K562 (cell line): Measurements from ENCODE around the gene TMEM205. TPM values are rescaled to one million over a fixed set of nuclear protein-coding genes. Genes with fewer than 3 reads are reported as not detected.
A peak's percentile ranks its signal among the peaks of the same experiment; 100 is the strongest.

ENCODE experiments used
- ATAC-seq: fragments of 200-7000 bp; cut with Tn5 transposase; 3 replicates; pipeline ENCODE4 v1.9.1; 2020; ENCODE audit warnings: moderate library complexity
- BruUV-seq: library from RNA; stranded (reverse); fragments of 400-500 nt; replicated peaks from 2 replicates; lab custom pipeline; 2021; lab: Mats Ljungman, UMichigan
- CTCF ChIA-PET: fragments of 300-600 bp; formaldehyde crosslinking; extraction: SDS; loops from one replicate; lab custom pipeline; 2021; ENCODE audit warnings: low intra/inter-chr PET ratio; lab: Yijun Ruan, JAX
- POLR2A ChIA-PET: fragments of 300-600, 350-650 bp; sonication (Branson Sonifier 250); formaldehyde crosslinking; extraction: SDS; loops from one replicate; lab custom pipeline; 2021; ENCODE audit warnings: antibody characterized with exemption, inconsistent platforms; lab: Yijun Ruan, JAX
- DNase-seq, 4 experiments: peaks; one replicate each; pipeline versions ENCODE4 v3.0.0 to v3.0.0-alpha.2; 2011 to 2018; ENCODE audit warnings: low spot score in 3 of 4, mixed read lengths in 3 of 4; ENCODE audit errors: extremely low read depth in 1 of 4
- FAIRE-seq: peaks from 2 replicates; lab custom pipeline; 2011; peaks lifted over from hg19 to GRCh38; lab: Jason Lieb, UNC
- H2AFZ ChIP-seq: 2 replicates; pipeline ENCODE4 v1.6.0; 2011; ENCODE audit warnings: low read depth, low read length, control low read depth, inconsistent platforms
- H3K27ac ChIP-seq: fragments of 200-600 bp; 3 replicates; pipeline ENCODE4 v1.8.0; 2011; ENCODE audit warnings: low read depth, mild to moderate bottlenecking, control low read depth, inconsistent platforms, low read length, moderate library complexity, mixed read lengths; ENCODE audit errors: extremely low read depth
- H3K27me3 ChIP-seq, 2 experiments: fragments of 300-600 bp in 1 of 2; 2 replicates in 1 of 2; 3 replicates in 1 of 2; pipeline versions ENCODE4 v1.6.0 to v1.8.0; 2011; ENCODE audit warnings: inconsistent platforms in 2 of 2, low read length in 2 of 2, mild to moderate bottlenecking in 1 of 2, mixed read lengths in 1 of 2, moderate library complexity in 1 of 2; ENCODE audit not compliant: control insufficient read depth in 2 of 2, insufficient read depth in 2 of 2
- H3K36me3 ChIP-seq: fragments of 300-600 bp; 3 replicates; pipeline ENCODE4 v1.8.0; 2011; ENCODE audit warnings: mild to moderate bottlenecking, low read length, inconsistent platforms; ENCODE audit not compliant: control insufficient read depth, insufficient read depth
- H3K4me1 ChIP-seq, 2 experiments: fragments of 200-600 bp in 1 of 2; replicated peaks in 1 of 2; 2 replicates in 1 of 2; 3 replicates in 1 of 2; pipeline versions ENCODE4 v1.5.1 to v1.8.0; 2011; ENCODE audit warnings: inconsistent platforms in 2 of 2, low read length in 2 of 2, mild to moderate bottlenecking in 1 of 2, mixed read lengths in 1 of 2, moderate library complexity in 1 of 2; ENCODE audit not compliant: control insufficient read depth in 2 of 2, insufficient read depth in 2 of 2
- H3K4me2 ChIP-seq: 2 replicates; pipeline ENCODE4 v1.6.1; 2011; ENCODE audit warnings: low read length, control low read depth, inconsistent platforms, mixed read lengths; ENCODE audit not compliant: insufficient read depth
- H3K4me3 ChIP-seq: fragments of 200-600 bp; sonication (generic), shearing (Covaris generic); 2 replicates; pipeline ENCODE4 v1.5.1; 2016; ENCODE audit warnings: control low read depth, inconsistent platforms
- H3K79me2 ChIP-seq: fragments of 200-600 bp; 3 replicates; pipeline ENCODE4 v1.8.0; 2011; ENCODE audit warnings: low read length, inconsistent platforms; ENCODE audit not compliant: control insufficient read depth, insufficient read depth
- H3K9ac ChIP-seq, 2 experiments: 2 replicates each; pipeline versions ENCODE4 v1.6.0 to v1.6.1; 2011; ENCODE audit warnings: low read depth in 2 of 2, low read length in 2 of 2, control low read depth in 1 of 2, inconsistent platforms in 1 of 2, mild to moderate bottlenecking in 1 of 2, mixed read lengths in 1 of 2; ENCODE audit not compliant: insufficient read depth in 1 of 2
- H3K9me1 ChIP-seq: one replicate; pipeline ENCODE4 v1.6.0; 2011; ENCODE audit warnings: inconsistent platforms, mild to moderate bottlenecking, low read length, moderate library complexity; ENCODE audit not compliant: control insufficient read depth, insufficient read depth
- H3K9me3 ChIP-seq: replicated peaks from 2 replicates; pipeline ENCODE4 v1.5.1; 2011; ENCODE audit warnings: low read depth, low read length, inconsistent platforms; ENCODE audit not compliant: control insufficient read depth, insufficient read depth
- H4K20me1 ChIP-seq: replicated peaks from 2 replicates; pipeline ENCODE4 v1.6.1; 2011; ENCODE audit warnings: low read length, inconsistent platforms, mixed read lengths; ENCODE audit not compliant: control insufficient read depth, insufficient read depth
- CBX3 ChIP-seq, 2 experiments: IDR thresholded peaks; 1 replicate in 1 of 2; 2 replicates in 1 of 2; pipeline ENCODE4 v1.6.1; 2012; ENCODE audit warnings: inconsistent platforms in 2 of 2, low read length in 2 of 2, borderline replicate concordance in 1 of 2, control low read depth in 1 of 2
- CHAMP1 ChIP-seq: fragments of 450-650 bp; IDR thresholded peaks from 2 replicates; pipeline ENCODE4 v1.6.1; 2016; ENCODE audit warnings: mild to moderate bottlenecking
- EGR1 ChIP-seq: fragments of 450-650 bp; conservative IDR thresholded peaks from 2 replicates; pipeline ENCODE4 v1.6.1; 2017; ENCODE audit warnings: mild to moderate bottlenecking
- GATAD2A ChIP-seq: fragments of 450-650 bp; IDR thresholded peaks from 2 replicates; pipeline ENCODE4 v1.6.1; 2017
- KDM5B ChIP-seq: fragments of 200-600 bp; sonication (generic); IDR thresholded peaks from 2 replicates; pipeline ENCODE4 v1.6.1; 2012; ENCODE audit warnings: low read depth, mild to moderate bottlenecking, moderate library complexity, low read length, control low read depth, inconsistent platforms; ENCODE audit not compliant: insufficient replicate concordance
- MAFF ChIP-seq: IDR thresholded peaks from 2 replicates; pipeline ENCODE4 v1.6.1; 2012; ENCODE audit warnings: low read length, improper control_type of control experiment
- MYBL2 ChIP-seq, 2 experiments: fragments of 450-650 bp in 1 of 2; sonication (generic) in 1 of 2; formaldehyde crosslinking in 1 of 2; IDR thresholded peaks; 2 replicates each; pipeline versions ENCODE4 v1.6.1 to v1.8.1; 2017 to 2022; ENCODE audit warnings: borderline replicate concordance in 1 of 2, inconsistent platforms in 1 of 2, low read depth in 1 of 2, mild to moderate bottlenecking in 1 of 2, missing genetic modification reagents in 1 of 2, moderate library complexity in 1 of 2
- PHF8 ChIP-seq: fragments of 200-600 bp; sonication (generic); IDR thresholded peaks from 2 replicates; pipeline ENCODE4 v1.6.1; 2012; ENCODE audit warnings: mixed run types, mild to moderate bottlenecking, inconsistent platforms, low read length, moderate library complexity, borderline replicate concordance
- PTRF ChIP-seq: fragments of 450-650 bp; IDR thresholded peaks from 2 replicates; pipeline ENCODE4 v1.6.1; 2016; ENCODE audit warnings: mild to moderate bottlenecking, missing genetic modification characterization, missing compliant biosample characterization
- RB1 ChIP-seq: fragments of 450-650 bp; IDR thresholded peaks from 2 replicates; pipeline ENCODE4 v1.6.1; 2017; ENCODE audit warnings: low read depth, mild to moderate bottlenecking
- SAP30 ChIP-seq: fragments of 200-600 bp; sonication (generic); IDR thresholded peaks from 2 replicates; pipeline ENCODE4 v1.6.1; 2012; ENCODE audit warnings: borderline replicate concordance, low read depth, mild to moderate bottlenecking, moderate library complexity, low read length, control low read depth, inconsistent platforms; ENCODE audit not compliant: insufficient read depth, poor library complexity, severe bottlenecking
- TCF7 ChIP-seq: sonication (generic); IDR thresholded peaks from 2 replicates; pipeline ENCODE4 v1.6.1; 2016; ENCODE audit warnings: antibody characterized with exemption, borderline replicate concordance
- TEAD2 ChIP-seq: fragments of 450-650 bp; IDR thresholded peaks from 2 replicates; pipeline ENCODE4 v1.6.1; 2016; ENCODE audit warnings: missing genetic modification characterization, control low read depth, missing compliant biosample characterization
- TFAP4 ChIP-seq: sonication (generic); formaldehyde crosslinking; IDR thresholded peaks from 2 replicates; pipeline ENCODE4 v1.8.0; 2022; ENCODE audit warnings: missing genetic modification reagents, mild to moderate bottlenecking, moderate library complexity, borderline replicate concordance
- ZNF584 ChIP-seq: fragments of 200-800 bp; sonication (Bioruptor generic); IDR thresholded peaks from 2 replicates; pipeline ENCODE4 v1.6.1; 2016; ENCODE audit warnings: low read depth, mild to moderate bottlenecking, missing genetic modification characterization, missing compliant biosample characterization
- WGBS: fragments of 100-300 bp; shearing (Covaris generic); methylation state at CpG from one replicate; pipeline ENCODE4 v1.1.6; 2016; ENCODE audit warnings: low coverage, mixed read lengths; ENCODE audit not compliant: insufficient coverage; ENCODE audit errors: missing lambda C conversion rate; 5-methylcytosine and 5-hydroxymethylcytosine counted together
- in situ Hi-C: fragments of 300-500 bp; cut with MboI; formaldehyde crosslinking; loops from 4 replicates; pipeline ENCODE4 v1.15.0; 2018; ENCODE audit warnings: inconsistent platforms, mixed read lengths
- intact Hi-C: fragments of 100-400 bp; cut with micrococcal nuclease; formaldehyde crosslinking; loops from 2 replicates; pipeline ENCODE4 v1.14.2; 2022
- polyA plus RNA-seq, 8 experiments: library from polyadenylated mRNA; depleted of rRNA in 4 of 8; stranded (reverse) in 5 of 8; unstranded in 3 of 8; fragments of >200 nt; fragmentation: Nextera tagmentation in 2 of 8; fragmentation: Illumina TruSeq in 1 of 8; extraction: Ambion mirVana in 2 of 8; extraction: Trizol in 1 of 8; gene quantifications; 2 replicates each; pipeline versions ENCODE4 v1.2.1 to v1.2.3, GENCODE V29; 2011 to 2014; ENCODE audit warnings: inconsistent platforms in 1 of 8, missing spikeins in 1 of 8
- total RNA-seq, 7 experiments: library from RNA; depleted of rRNA in 6 of 7; stranded (reverse); fragments of >200 nt in 6 of 7; fragmentation: Illumina TruSeq in 2 of 7; extraction: Trizol in 2 of 7; gene quantifications; 2 replicates each; pipeline versions ENCODE4 v1.2.1 to v1.2.3, GENCODE V29; 2011 to 2021; ENCODE audit warnings: low replicate concordance in 1 of 7

TMEM205 gene
- total and polyA plus RNA-seq, 9 of the 15 experiments (the other 6 are each of a cell fraction or from before 2014, with no cell fraction given): 21.3 to 81.5 (median 44.1) TPM

- H3K36me3 ChIP-seq: no peaks in the 10 kb centered on the region
- in situ Hi-C loops: no loop called here
- H3K9me1 ChIP-seq: no peaks in the 10 kb centered on the region
- H3K4me2 ChIP-seq: peak within 1 kb of the TSS; percentile 88
- no peaks in the 10 kb centered on the region for H3K79me2 ChIP-seq
- H3K27me3 ChIP-seq: no peaks in the 10 kb centered on the region
- ATAC-seq (peak; percentile 99), DNase-seq (peak; percentile 94 to 98 (median 98)), FAIRE-seq (peak; percentile 92)
- ChIA-PET CTCF (no interaction called here), POLR2A (interaction anchor here (0.6 to 1.4 kb wide), 5 partner anchors 10 to 214 kb away, joined by 3 to 5 read pairs (median 3); partner anchors contain the start of gene SWSAP1)
- H3K27ac ChIP-seq: no peak within 1 kb of the TSS; the same call in 2 of the 3 replicates
- peak within 1 kb of the TSS; percentile 85 for H2AFZ ChIP-seq
- peak within 1 kb of the TSS in 1 of 2 experiments; percentile 84; a peak in 2 of 4 replicates for H3K9ac ChIP-seq
- 9% methylated on average over 31 of the region's 53 CpGs for WGBS
- BruUV-seq: no TSS peak
- H3K4me1 ChIP-seq: peaks cover 11 to 37% of the 10 kb centered on the region in 2 experiments; a peak in 4 of 5 replicates
- H4K20me1 ChIP-seq: no peaks in the 10 kb centered on the region
- peak within 1 kb of the TSS; percentile 40 for H3K4me3 ChIP-seq
- intact Hi-C loops: no loop called here
- H3K9me3 ChIP-seq: peaks cover 5% of the 10 kb centered on the region; the same call in 1 of the 2 replicates
- TF ChIP-seq CBX3 (IDR thresholded peaks at IDR 0.05; ENCODE audit: borderline replicate concordance in 1 of 2, low read length in 2 of 2): no peak
- TF ChIP-seq PHF8: peak; percentile 64; the same call in 1 of the 2 replicates
- no peak for TF ChIP-seq TCF7
- TF ChIP-seq SAP30: peak; percentile 29
- peak; percentile 78 for TF ChIP-seq TFAP4 (CRISPR knock-in tag)
- no peak for TF ChIP-seq TEAD2
- no peak for TF ChIP-seq MAFF
- peak; percentile 52 for TF ChIP-seq KDM5B
- TF ChIP-seq GATAD2A: no peak
- TF ChIP-seq EGR1: no peak; the same call in none of the 2 replicates
- no peak for TF ChIP-seq CHAMP1
- peak; percentile 62; the same call in 1 of the 2 replicates for TF ChIP-seq RB1
- TF ChIP-seq MYBL2 (IDR thresholded peaks at IDR 0.05; ENCODE audit: low read depth): no peak
- no peak for TF ChIP-seq MYBL2 (CRISPR knock-in tag; IDR thresholded peaks at IDR 0.05; ENCODE audit: borderline replicate concordance)
- no peak for TF ChIP-seq PTRF (tag)
- TF ChIP-seq ZNF584 (CRISPR knock-in tag): no peak
Measured at GRCh38 chr19:11339254-11340098, 6.6 kb downstream of the TMEM205 start, which contains the start of gene RAB3D. RAB3D (minus strand) TSS chr19:11339657; CDS start chr19:11337399, 2,258 bp downstream.
